Ishikawa (cell line): ENCODE results near the gene NEBL.

Experiments used
- CEBPB ChIP-seq: IDR thresholded peaks from 2 replicates; pipeline ENCODE4 v1.6.1; 2012
- CREB1 ChIP-seq: IDR thresholded peaks from 2 replicates; pipeline ENCODE4 v1.6.1; 2012; ENCODE audit warnings: low read depth
- EGR1 ChIP-seq: IDR thresholded peaks from 2 replicates; pipeline ENCODE4 v1.6.1; 2012
- EP300 ChIP-seq: IDR thresholded peaks from 2 replicates; pipeline ENCODE4 v1.6.1; 2012; ENCODE audit warnings: borderline replicate concordance
- FOXM1 ChIP-seq: IDR thresholded peaks from 2 replicates; pipeline ENCODE4 v1.6.1; 2012; ENCODE audit warnings: low read depth, borderline replicate concordance
- MAX ChIP-seq: IDR thresholded peaks from 2 replicates; pipeline ENCODE4 v1.6.1; 2012
- NFIC ChIP-seq: IDR thresholded peaks from 2 replicates; pipeline ENCODE4 v1.6.1; 2012
- RAD21 ChIP-seq: IDR thresholded peaks from 2 replicates; pipeline ENCODE4 v1.6.1; 2012; ENCODE audit warnings: low read depth
- REST ChIP-seq: IDR thresholded peaks from 2 replicates; pipeline ENCODE4 v1.6.1; 2012; ENCODE audit warnings: low read depth, mild to moderate bottlenecking
- TAF1 ChIP-seq: IDR thresholded peaks from 2 replicates; pipeline ENCODE4 v1.6.1; 2012; ENCODE audit warnings: low read depth, mild to moderate bottlenecking
- TCF12 ChIP-seq: IDR thresholded peaks from 2 replicates; pipeline ENCODE4 v1.6.1; 2012; ENCODE audit warnings: low read depth
- TEAD4 ChIP-seq: IDR thresholded peaks from 2 replicates; pipeline ENCODE4 v1.6.1; 2012
- USF1 ChIP-seq: IDR thresholded peaks from 2 replicates; pipeline ENCODE4 v1.6.1; 2012
- YY1 ChIP-seq: IDR thresholded peaks from 2 replicates; pipeline ENCODE4 v1.6.1; 2012; ENCODE audit warnings: low read depth
- ZBTB7A ChIP-seq: IDR thresholded peaks from 2 replicates; pipeline ENCODE4 v1.6.1; 2012; ENCODE audit warnings: low read depth

Gene NEBL

GRCh38 chr10:20909801-20910200 lies 12.7 kb upstream of the NEBL start:
- TF ChIP-seq ZBTB7A (no peak), EP300 (no peak), NFIC (no peak), TAF1 (no peak), TEAD4 (no peak), MAX (no peak), YY1 (no peak), FOXM1 (no peak), USF1 (no peak), RAD21 (no peak), TCF12 (no peak)

- no peak for TF ChIP-seq USF1
- no peak for TF ChIP-seq ZBTB7A
- TF ChIP-seq TAF1, result no peak
Measured at GRCh38 chr10:20908391-20908790, 11.3 kb upstream of the NEBL start.

- no peak for TF ChIP-seq TEAD4
- TF ChIP-seq NFIC, result no peak
- TF ChIP-seq CREB1, result no peak
- TF ChIP-seq USF1, result no peak
- TF ChIP-seq EGR1, result no peak
- TF ChIP-seq CEBPB, result no peak
Measured at GRCh38 chr10:20903635-20904390, 6.7 kb upstream of the NEBL start.

GRCh38 chr10:20901110-20901509 lies 4.0 kb upstream of the NEBL start:
- no peak for TF ChIP-seq TAF1
- TF ChIP-seq USF1, result no peak
- no peak for TF ChIP-seq REST
- TF ChIP-seq FOXM1, result no peak
- no peak for TF ChIP-seq MAX
- no peak for TF ChIP-seq RAD21
- TF ChIP-seq ZBTB7A, result no peak
- TF ChIP-seq YY1, result no peak
- TF ChIP-seq NFIC, result no peak
- TF ChIP-seq CEBPB, result no peak
- TF ChIP-seq CREB1, result no peak

GRCh38 chr10:20898866-20899535 lies 1.9 kb upstream of the NEBL start:
- TF ChIP-seq CREB1, result no peak
- TF ChIP-seq YY1, result no peak
- TF ChIP-seq TAF1, result no peak

- no peak for TF ChIP-seq USF1
- no peak for TF ChIP-seq YY1
- no peak for TF ChIP-seq MAX
- TF ChIP-seq NFIC, result no peak
- TF ChIP-seq RAD21, result no peak
- no peak for TF ChIP-seq CREB1
- TF ChIP-seq EGR1, result no peak
- no peak for TF ChIP-seq ZBTB7A
- no peak for TF ChIP-seq EP300
- no peak for TF ChIP-seq TCF12
- no peak for TF ChIP-seq FOXM1
Measured at GRCh38 chr10:20893297-20893696, 3.8 kb downstream of the NEBL start.
